Epithelial cell of esophagus (primary cell): ENCODE results near the gene TPBGL.

ENCODE experiments used
- DNase-seq: peaks from one replicate; pipeline ENCODE4 v3.0.0; 2010; ENCODE audit warnings: low read depth
- H3K4me3 ChIP-seq: 2 replicates; pipeline ENCODE4 v1.5.1; 2011; ENCODE audit warnings: mild to moderate bottlenecking, low read length, control low read depth
- TF ChIP-seq, protein P1 (sequence below): IDR thresholded peaks from 2 replicates; pipeline ENCODE4 v1.5.1; 2011; ENCODE audit warnings: low read depth, mild to moderate bottlenecking, low read length, control low read depth, inconsistent platforms; ENCODE audit not compliant: insufficient read depth; ENCODE audit errors: missing control alignments

Gene TPBGL

DNA sequence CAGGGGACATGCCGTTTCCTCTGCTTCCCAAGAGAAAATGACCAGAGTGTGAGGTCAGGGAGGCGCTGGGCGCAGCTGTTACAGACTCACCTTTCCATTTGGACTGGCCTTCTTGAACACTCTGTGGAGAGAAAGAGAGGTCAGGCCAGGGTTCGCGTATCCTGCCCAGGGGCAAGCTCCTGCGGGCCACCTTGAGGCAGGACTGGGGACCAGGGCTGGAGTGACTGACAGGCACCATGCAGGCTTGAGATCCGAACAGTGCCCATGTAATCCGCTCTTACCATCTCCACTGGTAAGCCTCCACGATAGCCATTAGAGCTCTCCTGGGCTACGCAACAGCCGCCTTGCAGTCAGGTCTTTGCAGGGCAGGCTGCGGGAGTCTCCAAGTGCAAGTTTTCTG is 49.3 kb downstream of the TPBGL start:
- no peak for DNase-seq
- TF ChIP-seq, protein P1, sequence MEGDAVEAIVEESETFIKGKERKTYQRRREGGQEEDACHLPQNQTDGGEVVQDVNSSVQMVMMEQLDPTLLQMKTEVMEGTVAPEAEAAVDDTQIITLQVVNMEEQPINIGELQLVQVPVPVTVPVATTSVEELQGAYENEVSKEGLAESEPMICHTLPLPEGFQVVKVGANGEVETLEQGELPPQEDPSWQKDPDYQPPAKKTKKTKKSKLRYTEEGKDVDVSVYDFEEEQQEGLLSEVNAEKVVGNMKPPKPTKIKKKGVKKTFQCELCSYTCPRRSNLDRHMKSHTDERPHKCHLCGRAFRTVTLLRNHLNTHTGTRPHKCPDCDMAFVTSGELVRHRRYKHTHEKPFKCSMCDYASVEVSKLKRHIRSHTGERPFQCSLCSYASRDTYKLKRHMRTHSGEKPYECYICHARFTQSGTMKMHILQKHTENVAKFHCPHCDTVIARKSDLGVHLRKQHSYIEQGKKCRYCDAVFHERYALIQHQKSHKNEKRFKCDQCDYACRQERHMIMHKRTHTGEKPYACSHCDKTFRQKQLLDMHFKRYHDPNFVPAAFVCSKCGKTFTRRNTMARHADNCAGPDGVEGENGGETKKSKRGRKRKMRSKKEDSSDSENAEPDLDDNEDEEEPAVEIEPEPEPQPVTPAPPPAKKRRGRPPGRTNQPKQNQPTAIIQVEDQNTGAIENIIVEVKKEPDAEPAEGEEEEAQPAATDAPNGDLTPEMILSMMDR: no peak
- H3K4me3 ChIP-seq: no peak overlapping the region

DNA sequence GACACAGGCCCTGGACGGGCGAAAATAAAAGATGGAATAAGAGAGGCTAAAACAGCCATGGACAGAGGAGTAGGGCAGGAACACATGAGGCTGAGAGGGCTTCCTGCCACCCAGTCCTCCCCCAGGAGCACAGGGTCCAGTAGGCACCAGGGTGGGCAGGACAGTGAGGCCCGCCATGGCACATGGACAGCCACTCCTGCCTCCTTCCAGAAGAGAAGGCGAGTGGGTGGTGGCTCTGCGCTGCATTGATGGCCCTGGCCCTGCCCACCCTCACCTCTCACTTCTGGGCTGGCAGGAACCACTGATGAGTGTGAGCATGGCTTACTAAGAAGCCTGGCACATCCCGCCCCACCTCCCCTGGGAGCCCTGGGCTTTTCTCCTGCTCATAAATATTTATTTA is 51.2 kb downstream of the TPBGL start:
- no peak overlapping the region for H3K4me3 ChIP-seq
- TF ChIP-seq, protein P1: no peak
- no peak for DNase-seq

DNA sequence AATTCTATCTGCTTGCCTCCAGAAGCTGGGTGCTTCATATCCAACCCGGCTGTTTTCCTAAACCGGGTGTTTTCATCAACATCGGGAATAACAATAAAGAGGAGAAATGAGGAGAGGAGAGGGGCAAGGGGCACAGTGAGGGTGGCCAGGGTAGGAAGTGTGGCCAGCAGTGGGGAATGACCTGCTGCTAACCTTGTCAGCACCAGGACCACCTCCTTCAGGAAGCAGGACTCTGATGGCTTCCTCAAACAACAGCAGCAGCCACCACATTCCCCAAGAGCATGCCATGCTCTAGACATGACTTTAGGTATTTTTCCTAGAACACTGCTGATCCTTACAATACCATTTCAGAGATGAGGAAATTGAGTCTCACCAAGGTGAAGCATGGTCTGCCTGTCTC is 52.4 kb downstream of the TPBGL start:
- no peak for DNase-seq
- no peak overlapping the region for H3K4me3 ChIP-seq
- TF ChIP-seq, protein P1: no peak
